HepG2 (cell line): ENCODE data around the gene CNTFR.

Source experiments
- CBFB ChIP-seq: sonication (generic); formaldehyde crosslinking; IDR thresholded peaks from 2 replicates; pipeline ENCODE4 v1.4.0; 2020; ENCODE audit warnings: missing genetic modification reagents
- CEBPB ChIP-seq: IDR thresholded peaks from 2 replicates; pipeline ENCODE4 v1.6.1; 2011; ENCODE audit warnings: low read depth, low read length, improper control_type of control experiment, borderline replicate concordance
- CHCHD3 ChIP-seq: sonication (generic); formaldehyde crosslinking; IDR thresholded peaks from 2 replicates; pipeline ENCODE4 v1.8.0; 2022; ENCODE audit warnings: mild to moderate bottlenecking, missing genetic modification reagents, moderate library complexity
- CHD2 ChIP-seq: IDR thresholded peaks from 2 replicates; pipeline ENCODE4 v1.6.1; 2011; ENCODE audit warnings: low read depth, low read length, improper control_type of control experiment
- EZH2 ChIP-seq: conservative IDR thresholded peaks from 2 replicates; pipeline ENCODE4 v1.6.1; 2012; ENCODE audit warnings: mild to moderate bottlenecking, low read depth, low read length, moderate library complexity
- MAX ChIP-seq: IDR thresholded peaks from 2 replicates; pipeline ENCODE4 v1.6.1; 2012; ENCODE audit warnings: inconsistent platforms
- MYC ChIP-seq: sonication (generic); formaldehyde crosslinking; IDR thresholded peaks from 2 replicates; pipeline ENCODE4 v1.9.0; 2021; ENCODE audit warnings: missing genetic modification reagents, borderline replicate concordance
- ZNF224 ChIP-seq: sonication (generic); formaldehyde crosslinking; IDR thresholded peaks from 2 replicates; pipeline ENCODE4 v1.5.0; 2020; ENCODE audit warnings: mild to moderate bottlenecking, missing genetic modification reagents
- TF ChIP-seq, protein P1 (sequence below): sonication (generic); formaldehyde crosslinking; IDR thresholded peaks from 2 replicates; pipeline ENCODE4 v1.5.0; 2020; ENCODE audit warnings: mild to moderate bottlenecking, missing genetic modification reagents, moderate library complexity
- TF ChIP-seq, protein P2 (sequence below): sonication (generic); formaldehyde crosslinking; IDR thresholded peaks from 2 replicates; pipeline ENCODE4 v1.4.0; 2020; ENCODE audit warnings: missing genetic modification reagents, borderline replicate concordance

GRCh38 chr9:34612788-34613390 lies 23.4 kb upstream of the CNTFR start:
- TF ChIP-seq CHCHD3 (CRISPR knock-in tag), result no peak
- TF ChIP-seq MYC (CRISPR knock-in tag), result no peak
- no peak for TF ChIP-seq CHD2
- no peak for TF ChIP-seq MAX
- TF ChIP-seq ZNF224, result no peak
- no peak for TF ChIP-seq EZH2
- TF ChIP-seq, protein P1, sequence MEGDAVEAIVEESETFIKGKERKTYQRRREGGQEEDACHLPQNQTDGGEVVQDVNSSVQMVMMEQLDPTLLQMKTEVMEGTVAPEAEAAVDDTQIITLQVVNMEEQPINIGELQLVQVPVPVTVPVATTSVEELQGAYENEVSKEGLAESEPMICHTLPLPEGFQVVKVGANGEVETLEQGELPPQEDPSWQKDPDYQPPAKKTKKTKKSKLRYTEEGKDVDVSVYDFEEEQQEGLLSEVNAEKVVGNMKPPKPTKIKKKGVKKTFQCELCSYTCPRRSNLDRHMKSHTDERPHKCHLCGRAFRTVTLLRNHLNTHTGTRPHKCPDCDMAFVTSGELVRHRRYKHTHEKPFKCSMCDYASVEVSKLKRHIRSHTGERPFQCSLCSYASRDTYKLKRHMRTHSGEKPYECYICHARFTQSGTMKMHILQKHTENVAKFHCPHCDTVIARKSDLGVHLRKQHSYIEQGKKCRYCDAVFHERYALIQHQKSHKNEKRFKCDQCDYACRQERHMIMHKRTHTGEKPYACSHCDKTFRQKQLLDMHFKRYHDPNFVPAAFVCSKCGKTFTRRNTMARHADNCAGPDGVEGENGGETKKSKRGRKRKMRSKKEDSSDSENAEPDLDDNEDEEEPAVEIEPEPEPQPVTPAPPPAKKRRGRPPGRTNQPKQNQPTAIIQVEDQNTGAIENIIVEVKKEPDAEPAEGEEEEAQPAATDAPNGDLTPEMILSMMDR (CRISPR knock-in tag), result peak; percentile 87
- no peak for TF ChIP-seq CBFB (CRISPR knock-in tag)
- TF ChIP-seq, protein P2, sequence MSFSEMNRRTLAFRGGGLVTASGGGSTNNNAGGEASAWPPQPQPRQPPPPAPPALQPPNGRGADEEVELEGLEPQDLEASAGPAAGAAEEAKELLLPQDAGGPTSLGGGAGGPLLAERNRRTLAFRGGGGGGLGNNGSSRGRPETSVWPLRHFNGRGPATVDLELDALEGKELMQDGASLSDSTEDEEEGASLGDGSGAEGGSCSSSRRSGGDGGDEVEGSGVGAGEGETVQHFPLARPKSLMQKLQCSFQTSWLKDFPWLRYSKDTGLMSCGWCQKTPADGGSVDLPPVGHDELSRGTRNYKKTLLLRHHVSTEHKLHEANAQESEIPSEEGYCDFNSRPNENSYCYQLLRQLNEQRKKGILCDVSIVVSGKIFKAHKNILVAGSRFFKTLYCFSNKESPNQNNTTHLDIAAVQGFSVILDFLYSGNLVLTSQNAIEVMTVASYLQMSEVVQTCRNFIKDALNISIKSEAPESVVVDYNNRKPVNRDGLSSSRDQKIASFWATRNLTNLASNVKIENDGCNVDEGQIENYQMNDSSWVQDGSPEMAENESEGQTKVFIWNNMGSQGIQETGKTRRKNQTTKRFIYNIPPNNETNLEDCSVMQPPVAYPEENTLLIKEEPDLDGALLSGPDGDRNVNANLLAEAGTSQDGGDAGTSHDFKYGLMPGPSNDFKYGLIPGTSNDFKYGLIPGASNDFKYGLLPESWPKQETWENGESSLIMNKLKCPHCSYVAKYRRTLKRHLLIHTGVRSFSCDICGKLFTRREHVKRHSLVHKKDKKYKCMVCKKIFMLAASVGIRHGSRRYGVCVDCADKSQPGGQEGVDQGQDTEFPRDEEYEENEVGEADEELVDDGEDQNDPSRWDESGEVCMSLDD, result no peak; the same call in 1 of the 2 replicates
- TF ChIP-seq CEBPB, result no peak
